HEK293 (cell line): ENCODE data around the gene ZNF324.

Experiments
- BCL11A ChIP-seq: fragments of 450-650 bp; formaldehyde crosslinking; IDR thresholded peaks from 2 replicates; pipeline ENCODE4 v1.5.1; 2016; ENCODE audit warnings: low read depth, missing biosample characterization, missing genetic modification characterization
- PATZ1 ChIP-seq: fragments of 450-650 bp; formaldehyde crosslinking; IDR thresholded peaks from 2 replicates; pipeline ENCODE4 v1.5.1; 2016; ENCODE audit warnings: missing biosample characterization, missing genetic modification characterization
- REST ChIP-seq: fragments of 450-650 bp; formaldehyde crosslinking; IDR thresholded peaks from 2 replicates; pipeline ENCODE4 v1.5.1; 2016; ENCODE audit warnings: missing biosample characterization, missing genetic modification characterization
- YY1 ChIP-seq: fragments of 450-650 bp; formaldehyde crosslinking; IDR thresholded peaks from 2 replicates; pipeline ENCODE4 v1.5.1; 2018; ENCODE audit warnings: missing biosample characterization, missing genetic modification characterization
- ZBTB7A ChIP-seq: fragments of 450-650 bp; formaldehyde crosslinking; IDR thresholded peaks from 2 replicates; pipeline ENCODE4 v1.5.1; 2016; ENCODE audit warnings: low read depth, missing biosample characterization, missing genetic modification characterization
- ZNF274 ChIP-seq, 2 experiments: fragments of 200-500 bp in 1 of 2; fragments of 450-650 bp in 1 of 2; sonication (Bioruptor generic) in 1 of 2; formaldehyde crosslinking in 1 of 2; IDR thresholded peaks; 2 replicates each; pipeline versions ENCODE4 v1.5.1 to v1.6.1; 2014 to 2016; ENCODE audit warnings: borderline replicate concordance in 1 of 2, inconsistent platforms in 1 of 2, low read length in 1 of 2, missing biosample characterization in 1 of 2, missing genetic modification characterization in 1 of 2
- ZNF488 ChIP-seq: fragments of 450-650 bp; formaldehyde crosslinking; IDR thresholded peaks from 2 replicates; pipeline ENCODE4 v1.5.1; 2016; ENCODE audit warnings: missing biosample characterization, missing genetic modification characterization
- TF ChIP-seq, protein P1 (sequence below): fragments of 450-650 bp; formaldehyde crosslinking; IDR thresholded peaks from 2 replicates; pipeline ENCODE4 v1.5.1; 2017; ENCODE audit warnings: missing biosample characterization, missing genetic modification characterization
- TF ChIP-seq, protein P2 (sequence below): fragments of 450-650 bp; formaldehyde crosslinking; IDR thresholded peaks from 2 replicates; pipeline ENCODE4 v1.5.1; 2016; ENCODE audit warnings: missing biosample characterization, missing genetic modification characterization
- TF ChIP-seq, protein P3 (sequence below): sonication (generic); formaldehyde crosslinking; IDR thresholded peaks from 2 replicates; pipeline ENCODE4 v1.8.1; 2022; ENCODE audit warnings: mild to moderate bottlenecking, moderate library complexity, missing genetic modification reagents

- TF ChIP-seq BCL11A (no peak), REST (tag by site-specific recombination) (no peak), ZBTB7A (tag by site-specific recombination) (no peak), PATZ1 (no peak), ZNF274 (IDR thresholded peaks at IDR 0.05; ENCODE audit: low read length) (no peak), ZNF274 (tag by site-specific recombination; IDR thresholded peaks at IDR 0.05; ENCODE audit: borderline replicate concordance) (no peak), YY1 (tag by site-specific recombination) (no peak), ZNF488 (tag by site-specific recombination) (no peak)
- TF ChIP-seq, protein P1, sequence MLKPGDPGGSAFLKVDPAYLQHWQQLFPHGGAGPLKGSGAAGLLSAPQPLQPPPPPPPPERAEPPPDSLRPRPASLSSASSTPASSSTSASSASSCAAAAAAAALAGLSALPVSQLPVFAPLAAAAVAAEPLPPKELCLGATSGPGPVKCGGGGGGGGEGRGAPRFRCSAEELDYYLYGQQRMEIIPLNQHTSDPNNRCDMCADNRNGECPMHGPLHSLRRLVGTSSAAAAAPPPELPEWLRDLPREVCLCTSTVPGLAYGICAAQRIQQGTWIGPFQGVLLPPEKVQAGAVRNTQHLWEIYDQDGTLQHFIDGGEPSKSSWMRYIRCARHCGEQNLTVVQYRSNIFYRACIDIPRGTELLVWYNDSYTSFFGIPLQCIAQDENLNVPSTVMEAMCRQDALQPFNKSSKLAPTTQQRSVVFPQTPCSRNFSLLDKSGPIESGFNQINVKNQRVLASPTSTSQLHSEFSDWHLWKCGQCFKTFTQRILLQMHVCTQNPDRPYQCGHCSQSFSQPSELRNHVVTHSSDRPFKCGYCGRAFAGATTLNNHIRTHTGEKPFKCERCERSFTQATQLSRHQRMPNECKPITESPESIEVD: no peak
- TF ChIP-seq, protein P2, sequence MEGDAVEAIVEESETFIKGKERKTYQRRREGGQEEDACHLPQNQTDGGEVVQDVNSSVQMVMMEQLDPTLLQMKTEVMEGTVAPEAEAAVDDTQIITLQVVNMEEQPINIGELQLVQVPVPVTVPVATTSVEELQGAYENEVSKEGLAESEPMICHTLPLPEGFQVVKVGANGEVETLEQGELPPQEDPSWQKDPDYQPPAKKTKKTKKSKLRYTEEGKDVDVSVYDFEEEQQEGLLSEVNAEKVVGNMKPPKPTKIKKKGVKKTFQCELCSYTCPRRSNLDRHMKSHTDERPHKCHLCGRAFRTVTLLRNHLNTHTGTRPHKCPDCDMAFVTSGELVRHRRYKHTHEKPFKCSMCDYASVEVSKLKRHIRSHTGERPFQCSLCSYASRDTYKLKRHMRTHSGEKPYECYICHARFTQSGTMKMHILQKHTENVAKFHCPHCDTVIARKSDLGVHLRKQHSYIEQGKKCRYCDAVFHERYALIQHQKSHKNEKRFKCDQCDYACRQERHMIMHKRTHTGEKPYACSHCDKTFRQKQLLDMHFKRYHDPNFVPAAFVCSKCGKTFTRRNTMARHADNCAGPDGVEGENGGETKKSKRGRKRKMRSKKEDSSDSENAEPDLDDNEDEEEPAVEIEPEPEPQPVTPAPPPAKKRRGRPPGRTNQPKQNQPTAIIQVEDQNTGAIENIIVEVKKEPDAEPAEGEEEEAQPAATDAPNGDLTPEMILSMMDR: no peak
- TF ChIP-seq, protein P3, sequence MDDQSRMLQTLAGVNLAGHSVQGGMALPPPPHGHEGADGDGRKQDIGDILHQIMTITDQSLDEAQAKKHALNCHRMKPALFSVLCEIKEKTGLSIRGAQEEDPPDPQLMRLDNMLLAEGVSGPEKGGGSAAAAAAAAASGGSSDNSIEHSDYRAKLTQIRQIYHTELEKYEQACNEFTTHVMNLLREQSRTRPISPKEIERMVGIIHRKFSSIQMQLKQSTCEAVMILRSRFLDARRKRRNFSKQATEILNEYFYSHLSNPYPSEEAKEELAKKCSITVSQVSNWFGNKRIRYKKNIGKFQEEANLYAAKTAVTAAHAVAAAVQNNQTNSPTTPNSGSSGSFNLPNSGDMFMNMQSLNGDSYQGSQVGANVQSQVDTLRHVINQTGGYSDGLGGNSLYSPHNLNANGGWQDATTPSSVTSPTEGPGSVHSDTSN: no peak
Measured at GRCh38 chr19:58522709-58523108, 55.8 kb downstream of the ZNF324 start.
